Neural crest cell (in vitro differentiated cells): Measurements from ENCODE around the gene RPP14. TPM values are rescaled to one million over a fixed set of nuclear protein-coding genes. Genes with fewer than 3 reads are reported as not detected.
"Not testable (repeated sequence)": the region's sequence is repeated elsewhere in the genome, so short reads cannot be mapped to it uniquely, and the experiment has no call there.

Experiments
- DNase-seq: peaks from one replicate; pipeline ENCODE4 v3.0.0; 2021; ENCODE audit warnings: low read depth, mixed read lengths, low spot score
- H3K27ac Mint-ChIP-seq: one replicate; pipeline ENCODE4 v1.8.0; 2021; ENCODE audit warnings: mild to moderate bottlenecking, mixed read lengths; ENCODE audit not compliant: unreplicated experiment
- H3K27me3 Mint-ChIP-seq: 2 replicates; pipeline ENCODE4 v1.8.0; 2021; ENCODE audit warnings: low read depth, mild to moderate bottlenecking, mixed read lengths
- H3K36me3 Mint-ChIP-seq: 2 replicates; pipeline ENCODE4 v1.8.0; 2021; ENCODE audit warnings: low read depth, mild to moderate bottlenecking, mixed read lengths
- H3K4me1 Mint-ChIP-seq: 2 replicates; pipeline ENCODE4 v1.8.0; 2021; ENCODE audit warnings: mixed read lengths
- H3K4me3 Mint-ChIP-seq: one replicate; pipeline ENCODE4 v1.8.0; 2021; ENCODE audit warnings: mild to moderate bottlenecking, mixed read lengths
- H3K9me3 Mint-ChIP-seq: 2 replicates; pipeline ENCODE4 v1.8.0; 2021; ENCODE audit warnings: mixed read lengths
- CTCF ChIP-seq: fragments of 200-600 bp; sonication (generic); conservative IDR thresholded peaks from 2 replicates; pipeline ENCODE4 v1.5.0; 2021; ENCODE audit warnings: antibody characterized with exemption, mild to moderate bottlenecking
- total RNA-seq: library from RNA; stranded (reverse); gene quantifications from 2 replicates; pipeline ENCODE4 v1.2.1, GENCODE V29; 2021

Gene RPP14
- total RNA-seq, 1 donor from 2014 or later: 29.9 TPM

GRCh38 chr3:58272891-58273290 lies 33.2 kb upstream of the RPP14 start:
- TF ChIP-seq CTCF: no peak
- H3K27ac Mint-ChIP-seq: no peak overlapping the region
- H3K36me3 Mint-ChIP-seq: peaks cover 25% of the 10 kb centered on the region
- peaks cover 4% of the 10 kb centered on the region for H3K9me3 Mint-ChIP-seq
- H3K4me3 Mint-ChIP-seq: no peak overlapping the region
- no peaks in the 10 kb centered on the region for H3K4me1 Mint-ChIP-seq
- H3K27me3 Mint-ChIP-seq: no peaks in the 10 kb centered on the region
- DNase-seq: no peak

- H3K9me3 Mint-ChIP-seq, H3K4me1 Mint-ChIP-seq, H3K27ac Mint-ChIP-seq, DNase-seq, H3K4me3 Mint-ChIP-seq, H3K27me3 Mint-ChIP-seq: not testable (repeated sequence)
- H3K36me3 Mint-ChIP-seq: peaks cover 30% of the 10 kb centered on the region
Observed at GRCh38 chr3:58273362-58273761, 32.7 kb upstream of the RPP14 start.

- Mint-ChIP-seq H3K27me3 (no peaks in the 10 kb centered on the region), H3K36me3 (peaks cover 36% of the 10 kb centered on the region), H3K4me3 (no peak overlapping the region), H3K4me1 (no peaks in the 10 kb centered on the region), H3K27ac (no peak overlapping the region), H3K9me3 (peaks cover 4% of the 10 kb centered on the region)
- DNase-seq: no peak
- no peak for TF ChIP-seq CTCF
Observed at GRCh38 chr3:58274027-58274614, 31.9 kb upstream of the RPP14 start.

- DNase-seq: no peak
- Mint-ChIP-seq H3K4me3 (no peak overlapping the region), H3K4me1 (no peaks in the 10 kb centered on the region), H3K9me3 (peaks cover 4% of the 10 kb centered on the region), H3K27ac (no peak overlapping the region), H3K27me3 (no peaks in the 10 kb centered on the region), H3K36me3 (peaks cover 33% of the 10 kb centered on the region)
- TF ChIP-seq CTCF: no peak
Observed at GRCh38 chr3:58281069-58281468, 25.0 kb upstream of the RPP14 start.

DNA sequence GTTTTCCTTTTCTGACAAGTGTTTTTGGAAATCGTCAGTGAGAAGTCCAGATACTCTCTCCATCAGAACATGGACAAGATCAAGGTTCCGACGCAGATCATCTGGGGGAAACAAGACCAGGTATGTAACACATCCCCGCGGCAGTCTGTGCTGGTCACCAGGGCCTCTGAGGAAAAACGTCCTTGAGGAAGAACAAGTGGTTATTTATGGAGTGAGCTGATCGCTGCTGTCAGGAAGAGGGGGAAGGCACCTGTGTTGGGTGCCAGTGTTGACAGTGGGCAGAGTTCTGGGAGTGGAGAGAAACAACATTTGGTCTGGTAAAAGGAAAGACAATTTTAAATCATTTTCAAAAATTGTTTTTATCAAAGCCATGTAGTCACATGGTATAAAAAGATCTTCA lies 20.7 kb upstream of the RPP14 start:
- peaks cover 4% of the 10 kb centered on the region for H3K9me3 Mint-ChIP-seq
- no peak for DNase-seq
- no peaks in the 10 kb centered on the region for H3K4me1 Mint-ChIP-seq
- H3K4me3 Mint-ChIP-seq: no peak overlapping the region
- peaks cover 14% of the 10 kb centered on the region for H3K36me3 Mint-ChIP-seq
- no peak for TF ChIP-seq CTCF
- no peak overlapping the region for H3K27ac Mint-ChIP-seq
- no peaks in the 10 kb centered on the region for H3K27me3 Mint-ChIP-seq

DNA sequence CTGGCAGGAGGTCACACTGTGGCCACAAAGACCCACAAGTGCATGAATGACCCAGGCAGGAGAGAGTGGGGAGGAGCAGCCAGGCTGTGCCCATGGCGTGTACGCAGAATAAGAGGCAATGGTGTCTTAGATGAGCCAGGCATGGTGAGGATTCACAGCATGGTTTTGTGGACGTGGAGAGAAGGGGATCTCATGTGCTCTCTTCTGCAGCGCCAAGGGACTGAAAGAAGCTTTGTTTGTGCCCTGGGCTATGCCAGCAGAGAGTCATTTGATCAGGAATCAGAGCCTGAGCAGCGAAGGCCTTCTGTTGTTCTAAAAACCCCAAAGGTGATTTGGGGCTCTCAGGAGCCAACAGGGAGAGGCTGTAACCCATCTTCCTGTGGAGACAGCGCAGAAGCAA lies 18.7 kb upstream of the RPP14 start:
- Mint-ChIP-seq H3K4me1 (no peaks in the 10 kb centered on the region), H3K27me3 (no peaks in the 10 kb centered on the region), H3K27ac (no peak overlapping the region), H3K4me3 (no peak overlapping the region), H3K36me3 (peaks cover 17% of the 10 kb centered on the region), H3K9me3 (peaks cover 4% of the 10 kb centered on the region)
- TF ChIP-seq CTCF: no peak
- DNase-seq: no peak
